LNCAP (cell line): Measurements from ENCODE around the gene SYNDIG1.

ENCODE experiments used
- CTCF ChIP-seq: fragments of 450-650 bp; IDR thresholded peaks from 2 replicates; pipeline ENCODE4 v1.5.1; 2017; ENCODE audit warnings: mild to moderate bottlenecking

SYNDIG1 gene

GRCh38 chr20:24545168-24545567 is 75.7 kb downstream of the SYNDIG1 start:
- no peak for TF ChIP-seq CTCF

DNA sequence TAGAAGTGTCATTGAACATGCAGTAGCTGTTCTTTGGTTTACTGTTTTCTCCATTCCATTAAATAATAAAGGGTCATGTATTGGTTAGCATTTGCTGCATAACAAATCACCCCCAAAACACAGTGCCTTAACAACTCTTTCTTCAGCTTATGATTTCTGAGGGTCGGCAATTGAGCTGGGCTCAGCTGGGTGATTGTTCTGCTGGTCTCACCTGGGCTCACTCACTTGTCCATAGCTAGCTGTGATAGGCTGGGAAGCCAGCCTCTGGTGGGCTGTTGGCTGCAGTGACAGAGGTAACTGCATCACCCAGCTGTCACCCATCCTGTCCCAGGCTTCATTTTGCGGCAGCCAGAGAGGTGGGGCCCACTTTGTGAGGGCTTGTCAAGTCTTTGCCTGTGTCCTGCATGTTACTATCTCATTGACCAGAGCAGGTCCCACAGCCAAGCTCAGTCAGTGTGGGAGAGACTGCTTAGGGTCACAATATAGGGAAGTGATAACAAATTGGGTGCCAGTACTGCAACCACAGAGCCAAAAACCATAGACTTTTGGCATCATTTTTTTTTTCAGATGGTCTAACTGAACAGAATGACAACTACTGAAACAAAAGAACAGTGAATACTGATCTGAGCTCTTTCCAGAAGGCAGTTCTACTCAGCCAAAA is 76.9 kb downstream of the SYNDIG1 start:
- TF ChIP-seq CTCF = no peak

- TF ChIP-seq CTCF = no peak
Observed at GRCh38 chr20:24547967-24548366, 78.5 kb downstream of the SYNDIG1 start.

- TF ChIP-seq CTCF = no peak
Observed at GRCh38 chr20:24559114-24559732, 89.8 kb downstream of the SYNDIG1 start.

DNA sequence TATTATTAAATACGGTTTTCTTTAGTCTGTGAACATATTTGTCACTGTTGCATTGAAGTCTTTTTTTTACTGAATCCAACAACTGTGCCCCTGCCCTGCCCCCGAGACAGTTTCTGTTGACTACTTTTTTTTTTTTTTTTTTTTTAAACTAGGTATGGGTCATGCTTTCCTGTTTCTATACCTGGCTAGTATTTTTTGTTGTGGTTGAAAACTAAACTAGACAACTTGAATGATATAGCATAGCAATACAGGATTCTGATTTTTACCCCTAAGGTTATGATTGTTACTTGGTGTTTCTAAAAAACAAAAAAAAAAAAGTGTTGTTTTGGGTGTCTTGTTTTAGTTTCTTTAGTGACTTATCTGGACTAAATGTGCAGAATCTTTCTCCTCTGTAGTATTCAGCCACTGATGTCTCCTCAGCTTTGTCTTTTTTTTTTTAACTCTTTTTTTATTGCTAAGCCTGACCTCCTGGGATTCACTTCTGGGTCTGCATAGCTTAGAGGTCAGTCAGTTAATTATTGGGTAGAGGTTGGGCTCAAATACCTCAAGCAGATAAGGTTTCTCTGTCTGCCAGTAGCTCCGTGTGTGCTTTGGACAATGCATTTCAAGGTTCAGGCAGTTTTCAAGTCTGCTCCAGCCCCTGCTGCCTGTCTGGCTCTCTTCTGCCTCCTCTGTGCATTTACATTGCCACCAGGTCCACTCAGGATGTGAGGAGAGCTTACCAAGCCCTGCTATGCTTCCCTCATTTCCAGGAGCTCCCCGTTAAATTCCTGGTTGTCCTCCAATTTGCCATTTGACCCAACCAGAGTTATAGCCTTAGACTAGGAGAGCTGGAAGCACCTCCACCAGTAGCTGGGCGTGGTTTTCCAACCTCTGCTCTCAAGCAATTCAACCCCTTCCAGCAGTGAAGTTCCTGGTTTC is 91.4 kb downstream of the SYNDIG1 start:
- no peak for TF ChIP-seq CTCF

- no peak for TF ChIP-seq CTCF
Observed at GRCh38 chr20:24565835-24566351, 96.5 kb downstream of the SYNDIG1 start.

- no peak for TF ChIP-seq CTCF
Observed at GRCh38 chr20:24566656-24567055, 97.2 kb downstream of the SYNDIG1 start.
